Measurements from ENCODE around the gene LAPTM5. TPM values are rescaled to one million over a fixed set of nuclear protein-coding genes. Genes with fewer than 3 reads are reported as not detected.

Gene LAPTM5
- total RNA-seq, 1 experiment from 2014 or later = 0.15 TPM

- H4K91ac ChIP-seq (ENCODE audit: insufficient read length, low read depth, low read length) = no peak overlapping the region
- no peaks in the 10 kb centered on the region for H3K9me3 ChIP-seq (ENCODE audit: control insufficient read depth, low read depth, low read length)
- H2BK120ac ChIP-seq (ENCODE audit: low read depth, low read length, poor library complexity, severe bottlenecking) = no peak overlapping the region
- no peak overlapping the region for H2BK20ac ChIP-seq (ENCODE audit: low read depth, low read length, poor library complexity, severe bottlenecking)
- no peaks in the 10 kb centered on the region for H3K79me1 ChIP-seq (ENCODE audit: insufficient read depth, low read depth, low read length, poor library complexity, severe bottlenecking)
- no peak overlapping the region for H3K4me3 Mint-ChIP-seq
- H3K79me2 ChIP-seq (ENCODE audit: insufficient read depth, low read length) = no peaks in the 10 kb centered on the region
- no peak overlapping the region for H3K14ac ChIP-seq (ENCODE audit: insufficient read depth, low read length)
- H3K4me1 ChIP-seq (ENCODE audit: insufficient read depth, low read length) = no peaks in the 10 kb centered on the region; the same call in 1 of the 2 replicates
- H2AFZ ChIP-seq (ENCODE audit: low read length) = no peak overlapping the region
- H3K27me3 Mint-ChIP-seq (ENCODE audit: low read depth) = peaks cover 3% of the 10 kb centered on the region; the same call in 1 of the 2 replicates
- H3K56ac ChIP-seq (ENCODE audit: insufficient read length, low read depth, low read length) = no peak overlapping the region
- no peak overlapping the region for H3T11ph ChIP-seq (ENCODE audit: low read length)
- no peak overlapping the region for H4K8ac ChIP-seq (replicated peaks; ENCODE audit: insufficient read length, low read depth, low read length)
- no peaks in the 10 kb centered on the region for H3K23me2 ChIP-seq (ENCODE audit: insufficient read length, low read depth, low read length, poor library complexity, severe bottlenecking)
- no peak overlapping the region for H2BK15ac ChIP-seq (ENCODE audit: low read depth, low read length)
- peak overlapping the region; percentile 49 for H3K18ac ChIP-seq (ENCODE audit: insufficient read length, low read depth, low read length)
- H2BK5ac ChIP-seq (ENCODE audit: insufficient read length, low read length) = no peak overlapping the region
- no peaks in the 10 kb centered on the region for H3K36me3 Mint-ChIP-seq (ENCODE audit: insufficient read depth in 1 of 3, low read depth in 3 of 3)
- no peak overlapping the region for H3K4me2 ChIP-seq (ENCODE audit: insufficient read depth, insufficient read length, low read length)
- no peak overlapping the region for H3K9ac ChIP-seq (ENCODE audit: extremely low read depth, insufficient read length, low read length)
- peak overlapping the region; percentile 34 to 89 (median 56); a peak in 4 of 7 replicates for H3K27ac Mint-ChIP-seq
- no peak overlapping the region for H3K4ac ChIP-seq (ENCODE audit: low read depth, low read length)
- H3K4me1 Mint-ChIP-seq = peaks cover 40 to 51% of the 10 kb centered on the region in 2 experiments
- DNase-seq = no peak
- no peak overlapping the region for H2AK5ac ChIP-seq (ENCODE audit: insufficient read length, low read length)
- no peak overlapping the region for H4K5ac ChIP-seq (ENCODE audit: insufficient read length, low read depth, low read length)
- H2BK12ac ChIP-seq (ENCODE audit: insufficient read length, low read depth, low read length) = no peak overlapping the region
- no peaks in the 10 kb centered on the region for H3K27me3 ChIP-seq (ENCODE audit: insufficient read depth, low read length)
- no peaks in the 10 kb centered on the region for H4K20me1 ChIP-seq (ENCODE audit: control insufficient read depth, insufficient read depth, insufficient read length)
- no peak for TF ChIP-seq CTCF (conservative IDR thresholded peaks at IDR 0.05)
- H3K9me3 Mint-ChIP-seq = no peaks in the 10 kb centered on the region
- no peak overlapping the region for H3K27ac ChIP-seq (ENCODE audit: insufficient read length, low read depth, low read length)
- no CpG with 5 or more reads among the region's 16 CpGs for WGBS (ENCODE audit: extremely low coverage, insufficient read length, low lambda C conversion rate)
- H3K23ac ChIP-seq (ENCODE audit: insufficient read length, low read depth, low read length) = no peak overlapping the region
These were observed 8.7 kb downstream of the LAPTM5 start for GRCh38 chr1:30748699-30749401.
